ENCODE data around the gene ZBTB43. TPM values are rescaled to one million over a fixed set of nuclear protein-coding genes. Genes with fewer than 3 reads are reported as not detected.

The ZBTB43 gene
- total RNA-seq, 1 experiment from 2014 or later, result 13.8 TPM

DNA sequence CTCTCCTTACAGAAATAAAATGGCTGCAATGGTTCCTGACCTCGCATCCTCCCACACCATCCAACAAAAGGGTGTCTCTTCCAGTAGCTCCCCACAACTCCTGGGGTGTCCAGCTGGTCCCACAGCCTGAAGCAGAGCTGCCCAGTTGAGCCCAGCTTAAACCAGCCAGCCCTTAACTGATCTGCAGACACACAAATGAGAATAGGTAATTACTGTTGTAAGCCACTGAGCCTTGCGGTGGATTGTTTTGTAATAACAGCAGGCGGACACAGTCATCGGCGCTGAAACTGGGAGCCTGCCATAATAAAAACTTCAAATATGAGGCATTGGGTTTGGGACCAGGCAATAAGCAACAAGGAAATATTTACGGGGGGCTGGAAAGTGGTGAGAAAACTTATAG lies 10.4 kb upstream of the ZBTB43 start:
- Histone ChIP-seq H3K4me1 (ENCODE audit: insufficient read depth, low read length, poor library complexity, severe bottlenecking) (peaks cover 8% of the 10 kb centered on the region), H3K27ac (ENCODE audit: low read depth, low read length, poor library complexity, severe bottlenecking) (no peak overlapping the region), H3K9me3 (ENCODE audit: low read depth, low read length, poor library complexity, severe bottlenecking) (no peaks in the 10 kb centered on the region), H3K36me3 (ENCODE audit: insufficient read depth, low read length, poor library complexity, severe bottlenecking) (no peaks in the 10 kb centered on the region), H3K27me3 (replicated peaks; ENCODE audit: insufficient read depth, low read depth, low read length, poor library complexity) (no peaks in the 10 kb centered on the region), H3K4me3 (ENCODE audit: low read depth, low read length, poor library complexity, severe bottlenecking) (no peak overlapping the region)
- no peak for DNase-seq (ENCODE audit: low spot score)
- POLR2A ChIA-PET (ENCODE audit: low non-redundant PET), result no interaction called here
- intact Hi-C loops (cut with micrococcal nuclease; ENCODE audit: unreplicated experiment), result no loop called here
- BruUV-seq (replicated peaks), result no TSS peak
- TF ChIP-seq CTCF (conservative IDR thresholded peaks at IDR 0.05; ENCODE audit: low read depth, low read length) (no peak), EZH2 (IDR thresholded peaks at IDR 0.05; ENCODE audit: borderline replicate concordance, low read depth, low read length, poor library complexity, severe bottlenecking) (no peak)
- CTCF ChIA-PET, result no interaction called here

GRCh38 chr9:126796758-126797157 lies 8.1 kb upstream of the ZBTB43 start:
- TF ChIP-seq EZH2 (IDR thresholded peaks at IDR 0.05; ENCODE audit: borderline replicate concordance, low read depth, low read length, poor library complexity, severe bottlenecking) (no peak), CTCF (conservative IDR thresholded peaks at IDR 0.05; ENCODE audit: low read depth, low read length) (no peak)
- DNase-seq (ENCODE audit: low spot score), result no peak
- no TSS peak for BruUV-seq (replicated peaks)
- Histone ChIP-seq H3K4me1 (ENCODE audit: insufficient read depth, low read length, poor library complexity, severe bottlenecking) (peaks cover 3% of the 10 kb centered on the region), H3K4me3 (ENCODE audit: low read depth, low read length, poor library complexity, severe bottlenecking) (no peak overlapping the region), H3K9me3 (ENCODE audit: low read depth, low read length, poor library complexity, severe bottlenecking) (no peaks in the 10 kb centered on the region), H3K27me3 (replicated peaks; ENCODE audit: insufficient read depth, low read depth, low read length, poor library complexity) (no peaks in the 10 kb centered on the region), H3K36me3 (ENCODE audit: insufficient read depth, low read length, poor library complexity, severe bottlenecking) (no peaks in the 10 kb centered on the region), H3K27ac (ENCODE audit: low read depth, low read length, poor library complexity, severe bottlenecking) (no peak overlapping the region)
- POLR2A ChIA-PET (ENCODE audit: low non-redundant PET), result no interaction called here
- intact Hi-C loops (cut with micrococcal nuclease; ENCODE audit: unreplicated experiment), result no loop called here
- CTCF ChIA-PET, result no interaction called here

DNA sequence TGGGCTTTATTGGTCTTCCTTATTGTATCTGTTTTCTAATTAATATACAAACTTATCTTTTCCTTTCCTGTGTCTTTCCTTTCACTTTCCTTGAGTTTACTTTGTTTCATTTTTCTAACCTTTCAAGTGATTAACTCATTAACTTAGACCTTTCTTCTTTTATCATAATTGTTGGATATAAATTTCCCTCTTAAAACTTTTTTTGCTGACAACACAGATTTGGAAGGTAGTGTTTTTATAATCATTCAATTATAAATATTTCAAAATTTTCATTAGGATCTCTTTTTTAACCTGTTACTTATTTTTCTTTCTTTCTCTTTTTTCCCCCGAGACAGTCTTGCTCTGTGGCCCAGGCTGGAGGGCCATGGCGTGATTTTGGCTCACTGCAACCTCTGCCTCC lies 6.9 kb upstream of the ZBTB43 start:
- no peaks in the 10 kb centered on the region for H3K27me3 ChIP-seq (replicated peaks; ENCODE audit: insufficient read depth, low read depth, low read length, poor library complexity)
- H3K4me1 ChIP-seq (ENCODE audit: insufficient read depth, low read length, poor library complexity, severe bottlenecking), result no peaks in the 10 kb centered on the region
- ChIA-PET POLR2A (ENCODE audit: low non-redundant PET) (no interaction called here), CTCF (no interaction called here)
- no peak overlapping the region for H3K4me3 ChIP-seq (ENCODE audit: low read depth, low read length, poor library complexity, severe bottlenecking)
- TF ChIP-seq EZH2 (IDR thresholded peaks at IDR 0.05; ENCODE audit: borderline replicate concordance, low read depth, low read length, poor library complexity, severe bottlenecking), result no peak
- TF ChIP-seq CTCF (conservative IDR thresholded peaks at IDR 0.05; ENCODE audit: low read depth, low read length), result no peak
- DNase-seq (ENCODE audit: low spot score), result no peak
- no peak overlapping the region for H3K27ac ChIP-seq (ENCODE audit: low read depth, low read length, poor library complexity, severe bottlenecking)
- H3K36me3 ChIP-seq (ENCODE audit: insufficient read depth, low read length, poor library complexity, severe bottlenecking), result no peaks in the 10 kb centered on the region
- intact Hi-C loops (cut with micrococcal nuclease; ENCODE audit: unreplicated experiment), result no loop called here
- no TSS peak for BruUV-seq (replicated peaks)
- no peaks in the 10 kb centered on the region for H3K9me3 ChIP-seq (ENCODE audit: low read depth, low read length, poor library complexity, severe bottlenecking)

Measured in A673 (cell line).